ENCODE results near the gene SLC37A1. TPM values are rescaled to one million over a fixed set of nuclear protein-coding genes. Genes with fewer than 3 reads are reported as not detected.
A peak's percentile ranks its signal among the peaks of the same experiment; 100 is the strongest.

SLC37A1 gene
- total and polyA plus RNA-seq, 2 of the 13 experiments (the other 11 are each of a cell fraction or from before 2014, with no cell fraction given) = 0.22 to 0.40 TPM

DNA sequence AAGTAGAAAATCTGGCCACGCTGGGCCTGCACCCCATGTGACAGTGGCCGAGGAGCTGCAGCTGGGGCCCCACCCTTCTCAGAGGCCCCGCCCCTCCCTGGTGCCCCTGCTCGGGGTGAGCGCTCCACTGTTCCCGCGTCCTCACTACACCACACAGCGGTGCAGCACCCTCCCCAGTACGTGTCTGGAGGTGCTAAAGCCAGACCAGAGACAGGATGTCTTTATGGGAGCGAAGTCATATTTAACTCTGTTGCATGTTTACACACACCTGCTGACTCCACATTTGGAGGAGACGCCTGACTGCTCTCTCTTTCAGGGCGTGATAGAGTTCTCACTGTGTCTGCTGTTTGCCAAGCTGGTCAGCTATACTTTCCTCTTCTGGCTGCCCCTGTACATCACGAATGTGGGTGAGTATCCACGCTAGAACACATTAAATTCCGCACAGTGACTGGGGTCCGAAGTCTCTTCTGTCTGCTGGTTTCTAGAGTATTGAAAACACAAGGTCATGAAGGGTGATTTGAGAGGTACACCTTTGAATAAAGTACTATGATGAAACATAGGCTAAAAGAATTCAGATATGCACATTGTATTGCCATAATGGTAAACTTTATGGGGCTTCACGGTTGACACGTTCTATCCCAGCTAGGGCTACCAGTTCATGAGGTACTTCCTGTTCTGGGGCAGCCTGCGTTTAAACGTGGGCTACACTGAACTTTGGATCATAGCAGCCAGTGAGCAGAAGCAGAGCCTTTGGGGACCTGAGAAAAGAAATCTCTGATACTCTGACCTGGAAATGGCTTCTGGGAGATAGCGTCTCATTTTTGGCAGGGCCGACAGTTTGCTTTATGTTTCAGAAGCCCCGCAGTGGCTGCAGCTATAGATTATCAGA lies 48.4 kb downstream of the SLC37A1 start (continued):
- TF ChIP-seq ZNF256 (CRISPR knock-in tag; conservative IDR thresholded peaks at IDR 0.05) (no peak), JUNB (CRISPR knock-in tag; IDR thresholded peaks at IDR 0.05; ENCODE audit: borderline replicate concordance) (no peak), ASH2L (IDR thresholded peaks at IDR 0.05; ENCODE audit: insufficient read length, low read depth, low read length) (peak; percentile 27), KLF13 (CRISPR knock-in tag; IDR thresholded peaks at IDR 0.05) (no peak), ZNF501 (CRISPR knock-in tag; IDR thresholded peaks at IDR 0.05) (peak; percentile 62), ZFAT (CRISPR knock-in tag; conservative IDR thresholded peaks at IDR 0.05) (no peak), ZSCAN21 (CRISPR knock-in tag; IDR thresholded peaks at IDR 0.05; ENCODE audit: borderline replicate concordance) (no peak), NFATC3 (CRISPR knock-in tag; IDR thresholded peaks at IDR 0.05) (no peak), ZNF333 (CRISPR knock-in tag; IDR thresholded peaks at IDR 0.05; ENCODE audit: borderline replicate concordance) (no peak), ZNF629 (CRISPR knock-in tag; conservative IDR thresholded peaks at IDR 0.05) (no peak), NFYB (CRISPR knock-in tag; IDR thresholded peaks at IDR 0.05) (no peak), NCOR1 (IDR thresholded peaks at IDR 0.05; ENCODE audit: borderline replicate concordance, low read length) (0 out of 2 replicates have a peak, but pooled peaks have one; percentile 22), KDM3A (CRISPR knock-in tag; IDR thresholded peaks at IDR 0.05; ENCODE audit: low read depth) (no peak), ZFX (CRISPR knock-in tag; IDR thresholded peaks at IDR 0.05; ENCODE audit: low read depth) (peak; percentile 23; the same call in 1 of the 2 replicates), ZNF782 (CRISPR knock-in tag; IDR thresholded peaks at IDR 0.05; ENCODE audit: borderline replicate concordance) (no peak), ZFY (CRISPR knock-in tag; IDR thresholded peaks at IDR 0.05) (no peak), EP300 (IDR thresholded peaks at IDR 0.05; ENCODE audit: low read depth in 2 of 2, low read length in 2 of 2) (no peak), EP300 (CRISPR knock-in tag; IDR thresholded peaks at IDR 0.05; ENCODE audit: borderline replicate concordance) (no peak), NFE2 (CRISPR knock-in tag; IDR thresholded peaks at IDR 0.05) (no peak), SAP130 (CRISPR knock-in tag; IDR thresholded peaks at IDR 0.05; ENCODE audit: low read depth) (peak; percentile 13; the same call in 1 of the 2 replicates), ZKSCAN5 (CRISPR knock-in tag; IDR thresholded peaks at IDR 0.05) (no peak), THYN1 (CRISPR knock-in tag; IDR thresholded peaks at IDR 0.05; ENCODE audit: borderline replicate concordance, low read depth) (no peak)
- TF ChIP-seq, protein P1, sequence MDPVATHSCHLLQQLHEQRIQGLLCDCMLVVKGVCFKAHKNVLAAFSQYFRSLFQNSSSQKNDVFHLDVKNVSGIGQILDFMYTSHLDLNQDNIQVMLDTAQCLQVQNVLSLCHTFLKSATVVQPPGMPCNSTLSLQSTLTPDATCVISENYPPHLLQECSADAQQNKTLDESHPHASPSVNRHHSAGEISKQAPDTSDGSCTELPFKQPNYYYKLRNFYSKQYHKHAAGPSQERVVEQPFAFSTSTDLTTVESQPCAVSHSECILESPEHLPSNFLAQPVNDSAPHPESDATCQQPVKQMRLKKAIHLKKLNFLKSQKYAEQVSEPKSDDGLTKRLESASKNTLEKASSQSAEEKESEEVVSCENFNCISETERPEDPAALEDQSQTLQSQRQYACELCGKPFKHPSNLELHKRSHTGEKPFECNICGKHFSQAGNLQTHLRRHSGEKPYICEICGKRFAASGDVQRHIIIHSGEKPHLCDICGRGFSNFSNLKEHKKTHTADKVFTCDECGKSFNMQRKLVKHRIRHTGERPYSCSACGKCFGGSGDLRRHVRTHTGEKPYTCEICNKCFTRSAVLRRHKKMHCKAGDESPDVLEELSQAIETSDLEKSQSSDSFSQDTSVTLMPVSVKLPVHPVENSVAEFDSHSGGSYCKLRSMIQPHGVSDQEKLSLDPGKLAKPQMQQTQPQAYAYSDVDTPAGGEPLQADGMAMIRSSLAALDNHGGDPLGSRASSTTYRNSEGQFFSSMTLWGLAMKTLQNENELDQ (CRISPR knock-in tag; IDR thresholded peaks at IDR 0.05; ENCODE audit: borderline replicate concordance) = no peak
- TF ChIP-seq, protein P2, sequence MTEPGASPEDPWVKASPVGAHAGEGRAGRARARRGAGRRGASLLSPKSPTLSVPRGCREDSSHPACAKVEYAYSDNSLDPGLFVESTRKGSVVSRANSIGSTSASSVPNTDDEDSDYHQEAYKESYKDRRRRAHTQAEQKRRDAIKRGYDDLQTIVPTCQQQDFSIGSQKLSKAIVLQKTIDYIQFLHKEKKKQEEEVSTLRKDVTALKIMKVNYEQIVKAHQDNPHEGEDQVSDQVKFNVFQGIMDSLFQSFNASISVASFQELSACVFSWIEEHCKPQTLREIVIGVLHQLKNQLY (CRISPR knock-in tag; IDR thresholded peaks at IDR 0.05) = 0 out of 2 replicates have a peak, but pooled peaks have one; percentile 11
- TF ChIP-seq, protein P3, sequence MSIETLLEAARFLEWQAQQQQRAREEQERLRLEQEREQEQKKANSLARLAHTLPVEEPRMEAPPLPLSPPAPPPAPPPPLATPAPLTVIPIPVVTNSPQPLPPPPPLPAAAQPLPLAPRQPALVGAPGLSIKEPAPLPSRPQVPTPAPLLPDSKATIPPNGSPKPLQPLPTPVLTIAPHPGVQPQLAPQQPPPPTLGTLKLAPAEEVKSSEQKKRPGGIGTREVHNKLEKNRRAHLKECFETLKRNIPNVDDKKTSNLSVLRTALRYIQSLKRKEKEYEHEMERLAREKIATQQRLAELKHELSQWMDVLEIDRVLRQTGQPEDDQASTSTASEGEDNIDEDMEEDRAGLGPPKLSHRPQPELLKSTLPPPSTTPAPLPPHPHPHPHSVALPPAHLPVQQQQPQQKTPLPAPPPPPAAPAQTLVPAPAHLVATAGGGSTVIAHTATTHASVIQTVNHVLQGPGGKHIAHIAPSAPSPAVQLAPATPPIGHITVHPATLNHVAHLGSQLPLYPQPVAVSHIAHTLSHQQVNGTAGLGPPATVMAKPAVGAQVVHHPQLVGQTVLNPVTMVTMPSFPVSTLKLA (IDR thresholded peaks at IDR 0.05) = no peak

All from HepG2 (cell line).